Neural crest cell (in vitro differentiated cells): ENCODE measurements around the gene FXYD2. TPM values are rescaled to one million over a fixed set of nuclear protein-coding genes. Genes with fewer than 3 reads are reported as not detected.
A peak's percentile ranks its signal among the peaks of the same experiment; 100 is the strongest.

ENCODE experiments used
- DNase-seq: peaks from one replicate; pipeline ENCODE4 v3.0.0; 2021; ENCODE audit warnings: low read depth, mixed read lengths, low spot score
- H3K27ac Mint-ChIP-seq: one replicate; pipeline ENCODE4 v1.8.0; 2021; ENCODE audit warnings: mild to moderate bottlenecking, mixed read lengths; ENCODE audit not compliant: unreplicated experiment
- H3K27me3 Mint-ChIP-seq: 2 replicates; pipeline ENCODE4 v1.8.0; 2021; ENCODE audit warnings: low read depth, mild to moderate bottlenecking, mixed read lengths
- H3K36me3 Mint-ChIP-seq: 2 replicates; pipeline ENCODE4 v1.8.0; 2021; ENCODE audit warnings: low read depth, mild to moderate bottlenecking, mixed read lengths
- H3K4me1 Mint-ChIP-seq: 2 replicates; pipeline ENCODE4 v1.8.0; 2021; ENCODE audit warnings: mixed read lengths
- H3K4me3 Mint-ChIP-seq: one replicate; pipeline ENCODE4 v1.8.0; 2021; ENCODE audit warnings: mild to moderate bottlenecking, mixed read lengths
- H3K9me3 Mint-ChIP-seq: 2 replicates; pipeline ENCODE4 v1.8.0; 2021; ENCODE audit warnings: mixed read lengths
- total RNA-seq: library from RNA; stranded (reverse); gene quantifications from 2 replicates; pipeline ENCODE4 v1.2.1, GENCODE V29; 2021
- TF ChIP-seq, protein P1 (sequence below): fragments of 200-600 bp; sonication (generic); conservative IDR thresholded peaks from 2 replicates; pipeline ENCODE4 v1.5.0; 2021; ENCODE audit warnings: antibody characterized with exemption, mild to moderate bottlenecking

FXYD2 gene
- total RNA-seq, 1 donor from 2014 or later, result 0.26 TPM

DNA sequence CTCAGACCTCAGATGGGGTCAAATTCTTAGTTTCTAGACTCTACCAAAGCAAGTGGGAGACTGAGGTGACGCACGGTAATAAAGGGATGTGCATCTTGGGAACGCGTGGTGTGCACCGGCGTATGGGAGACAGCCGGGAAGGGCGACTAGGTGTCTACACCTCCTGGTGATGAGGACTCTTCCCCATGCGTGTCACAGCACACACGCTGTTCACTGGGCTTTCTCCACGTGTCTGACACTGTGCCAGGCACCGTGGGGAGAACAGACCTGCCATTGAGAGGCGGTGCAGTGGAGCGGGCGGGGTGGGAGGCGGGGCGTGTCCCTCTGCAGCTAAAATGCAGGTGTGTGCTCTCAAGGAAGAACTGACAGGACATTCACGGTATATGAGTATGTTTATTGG, 46.6 kb upstream of the FXYD2 start:
- Mint-ChIP-seq H3K4me3 (no peak overlapping the region), H3K9me3 (no peaks in the 10 kb centered on the region), H3K4me1 (peaks cover 62% of the 10 kb centered on the region), H3K27ac (no peak overlapping the region), H3K36me3 (peaks cover 3% of the 10 kb centered on the region), H3K27me3 (peaks cover 4% of the 10 kb centered on the region)
- DNase-seq, result no peak
- TF ChIP-seq, protein P1, sequence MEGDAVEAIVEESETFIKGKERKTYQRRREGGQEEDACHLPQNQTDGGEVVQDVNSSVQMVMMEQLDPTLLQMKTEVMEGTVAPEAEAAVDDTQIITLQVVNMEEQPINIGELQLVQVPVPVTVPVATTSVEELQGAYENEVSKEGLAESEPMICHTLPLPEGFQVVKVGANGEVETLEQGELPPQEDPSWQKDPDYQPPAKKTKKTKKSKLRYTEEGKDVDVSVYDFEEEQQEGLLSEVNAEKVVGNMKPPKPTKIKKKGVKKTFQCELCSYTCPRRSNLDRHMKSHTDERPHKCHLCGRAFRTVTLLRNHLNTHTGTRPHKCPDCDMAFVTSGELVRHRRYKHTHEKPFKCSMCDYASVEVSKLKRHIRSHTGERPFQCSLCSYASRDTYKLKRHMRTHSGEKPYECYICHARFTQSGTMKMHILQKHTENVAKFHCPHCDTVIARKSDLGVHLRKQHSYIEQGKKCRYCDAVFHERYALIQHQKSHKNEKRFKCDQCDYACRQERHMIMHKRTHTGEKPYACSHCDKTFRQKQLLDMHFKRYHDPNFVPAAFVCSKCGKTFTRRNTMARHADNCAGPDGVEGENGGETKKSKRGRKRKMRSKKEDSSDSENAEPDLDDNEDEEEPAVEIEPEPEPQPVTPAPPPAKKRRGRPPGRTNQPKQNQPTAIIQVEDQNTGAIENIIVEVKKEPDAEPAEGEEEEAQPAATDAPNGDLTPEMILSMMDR, result no peak

DNA sequence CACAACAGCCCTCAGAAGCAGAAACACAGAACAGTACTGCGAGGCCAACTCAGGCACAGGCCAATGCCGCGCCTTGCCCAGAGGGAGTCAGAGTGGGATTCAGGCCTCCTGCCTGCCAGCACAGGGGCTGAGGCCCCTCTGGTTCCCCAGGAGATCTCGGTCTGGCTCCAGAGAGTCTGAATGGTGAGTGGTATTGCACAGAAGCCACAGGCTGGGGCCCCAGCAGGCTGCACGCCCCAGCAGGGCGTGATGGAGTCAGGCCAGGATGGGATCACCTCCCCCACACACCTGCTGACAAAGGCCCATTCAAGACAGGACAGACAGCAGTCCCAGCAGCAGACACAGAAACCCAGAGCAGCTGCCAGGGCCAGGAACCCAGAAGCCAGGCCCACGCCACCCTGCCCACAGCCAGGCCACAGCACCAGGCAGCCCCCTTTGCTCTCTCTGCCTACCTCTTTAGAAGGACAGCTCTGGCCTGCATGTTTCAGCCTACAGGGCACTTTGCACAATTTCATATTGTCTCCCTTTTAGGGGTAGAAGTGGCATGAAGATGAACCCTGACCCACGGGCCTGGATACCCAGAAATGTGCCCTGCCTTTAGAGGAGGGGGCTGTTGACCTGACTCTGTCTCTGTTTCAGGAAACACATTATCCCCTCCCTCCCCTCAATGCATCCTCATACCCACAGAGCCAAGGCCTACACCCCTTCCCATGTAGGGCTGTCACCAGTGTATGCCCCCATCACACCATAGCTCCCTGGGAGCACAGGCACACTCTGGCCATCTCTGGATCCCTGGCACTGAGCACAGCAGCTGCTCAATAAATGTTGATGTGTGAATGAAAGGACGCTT, 45.8 kb upstream of the FXYD2 start:
- DNase-seq, result no peak
- Mint-ChIP-seq H3K27ac (no peak overlapping the region), H3K4me3 (peak overlapping the region; percentile 67), H3K4me1 (peaks cover 55% of the 10 kb centered on the region), H3K9me3 (no peaks in the 10 kb centered on the region), H3K27me3 (peaks cover 3% of the 10 kb centered on the region), H3K36me3 (peaks cover 3% of the 10 kb centered on the region)
- TF ChIP-seq, protein P1, result no peak

DNA sequence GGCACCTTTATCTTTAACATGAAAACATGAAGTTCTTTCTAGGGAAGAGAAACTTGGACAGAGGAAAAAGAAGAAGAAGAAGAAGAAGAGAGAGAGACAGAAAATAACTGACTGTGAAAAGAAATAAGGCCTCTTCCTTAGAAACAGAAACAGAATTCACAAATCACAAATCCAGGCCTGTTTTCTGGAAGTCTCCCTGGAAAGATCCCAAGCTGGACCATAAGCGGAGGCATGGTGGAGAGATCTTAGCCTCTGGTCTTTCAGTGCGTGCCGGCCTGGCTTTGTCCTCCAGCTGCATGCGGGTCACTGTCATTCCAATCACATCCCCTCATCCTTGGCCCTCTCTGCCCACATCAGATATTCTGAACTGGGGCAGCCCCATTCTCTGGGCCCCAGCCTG, 45.1 kb upstream of the FXYD2 start:
- H3K9me3 Mint-ChIP-seq, result no peaks in the 10 kb centered on the region
- H3K4me3 Mint-ChIP-seq, result no peak overlapping the region
- H3K27ac Mint-ChIP-seq, result peak overlapping the region; percentile 7
- no peaks in the 10 kb centered on the region for H3K27me3 Mint-ChIP-seq
- H3K36me3 Mint-ChIP-seq, result peaks cover 3% of the 10 kb centered on the region
- TF ChIP-seq, protein P1, result no peak
- peaks cover 49% of the 10 kb centered on the region for H3K4me1 Mint-ChIP-seq
- no peak for DNase-seq

DNA sequence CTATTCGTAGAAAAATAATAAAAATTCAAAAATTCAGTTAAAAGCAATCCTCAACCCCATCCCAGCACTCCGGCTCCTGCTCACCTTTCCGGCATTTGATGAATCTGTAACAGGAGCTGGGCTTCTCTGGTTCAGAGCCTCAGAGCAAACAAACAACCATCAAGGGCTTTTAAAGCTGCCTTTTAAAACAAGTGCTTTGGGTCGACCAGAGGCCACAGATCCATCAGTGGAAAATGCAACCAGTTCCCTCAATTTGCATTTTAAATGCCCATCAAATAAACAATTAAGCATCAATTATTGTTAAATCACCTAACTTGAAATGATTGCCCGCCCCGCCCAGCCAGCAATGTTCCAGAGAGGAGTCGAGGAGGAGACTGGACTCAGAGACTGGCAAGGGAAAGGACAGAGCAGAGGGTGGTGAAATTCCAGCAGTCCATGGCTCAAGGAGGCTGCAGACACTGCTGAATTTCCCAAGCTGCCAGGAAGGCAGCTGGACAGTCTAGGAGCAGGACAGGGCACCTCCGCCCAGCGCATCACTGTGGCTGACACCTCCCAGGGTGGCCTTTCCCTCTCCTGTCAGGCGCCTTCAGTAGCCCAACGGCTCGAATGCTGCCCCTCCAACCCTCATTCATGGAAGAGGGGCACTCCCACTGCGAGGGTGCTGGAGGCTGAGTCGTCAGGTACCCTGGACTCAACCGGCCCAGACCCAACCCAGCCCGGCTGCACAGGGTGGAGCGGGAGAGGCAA, 44.4 kb upstream of the FXYD2 start:
- H3K27me3 Mint-ChIP-seq, result no peaks in the 10 kb centered on the region
- peaks cover 43% of the 10 kb centered on the region for H3K4me1 Mint-ChIP-seq
- no peaks in the 10 kb centered on the region for H3K9me3 Mint-ChIP-seq
- DNase-seq, result no peak
- H3K27ac Mint-ChIP-seq, result peak overlapping the region; percentile 7
- no peak overlapping the region for H3K4me3 Mint-ChIP-seq
- H3K36me3 Mint-ChIP-seq, result peaks cover 3% of the 10 kb centered on the region
- TF ChIP-seq, protein P1, result no peak

DNA sequence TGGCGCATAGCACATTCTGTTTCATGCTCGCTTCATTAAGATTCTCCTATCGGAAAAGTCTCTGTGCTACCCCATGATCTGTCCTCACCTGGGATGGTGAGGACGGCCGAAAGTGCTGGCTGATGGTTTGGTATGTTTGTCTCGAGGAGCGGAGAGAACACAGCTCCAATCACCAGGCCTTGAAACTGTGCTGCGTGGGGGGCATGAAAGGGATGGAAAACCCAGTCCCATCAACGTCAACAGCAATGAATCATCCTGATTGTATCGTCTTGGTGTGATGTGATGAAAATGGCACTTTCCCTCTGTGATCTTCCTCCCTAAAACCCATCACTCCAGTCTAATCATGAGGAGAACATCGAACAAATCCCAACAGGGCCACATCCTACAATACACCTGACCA, 43.5 kb upstream of the FXYD2 start:
- no peak overlapping the region for H3K27ac Mint-ChIP-seq
- H3K27me3 Mint-ChIP-seq, result no peaks in the 10 kb centered on the region
- no peak for DNase-seq
- H3K36me3 Mint-ChIP-seq, result peaks cover 3% of the 10 kb centered on the region
- H3K4me3 Mint-ChIP-seq, result no peak overlapping the region
- H3K4me1 Mint-ChIP-seq, result peaks cover 36% of the 10 kb centered on the region
- no peaks in the 10 kb centered on the region for H3K9me3 Mint-ChIP-seq
- TF ChIP-seq, protein P1, result no peak
